Activated naive CD4-positive, alpha-beta T cell treated with Interleukin-2 at 50 U/mL for 16 hours (primary cell): Measurements from ENCODE around the gene TOMM34.

Source experiments
- DNase-seq: peaks from one replicate; pipeline ENCODE4 v3.0.0-alpha.2; 2020

The TOMM34 gene, protein sequence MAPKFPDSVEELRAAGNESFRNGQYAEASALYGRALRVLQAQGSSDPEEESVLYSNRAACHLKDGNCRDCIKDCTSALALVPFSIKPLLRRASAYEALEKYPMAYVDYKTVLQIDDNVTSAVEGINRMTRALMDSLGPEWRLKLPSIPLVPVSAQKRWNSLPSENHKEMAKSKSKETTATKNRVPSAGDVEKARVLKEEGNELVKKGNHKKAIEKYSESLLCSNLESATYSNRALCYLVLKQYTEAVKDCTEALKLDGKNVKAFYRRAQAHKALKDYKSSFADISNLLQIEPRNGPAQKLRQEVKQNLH

GRCh38 chr20:44960103-44960852, at the start of gene TOMM34:
Gene TOMM34 (minus strand): TSS chr20:44960397. CDS start chr20:44960333, 64 bp downstream.
- DNase-seq: peak; percentile 97

GRCh38 chr20:45008521-45009049, 48.4 kb upstream of the TOMM34 start:
- DNase-seq: no peak

DNA sequence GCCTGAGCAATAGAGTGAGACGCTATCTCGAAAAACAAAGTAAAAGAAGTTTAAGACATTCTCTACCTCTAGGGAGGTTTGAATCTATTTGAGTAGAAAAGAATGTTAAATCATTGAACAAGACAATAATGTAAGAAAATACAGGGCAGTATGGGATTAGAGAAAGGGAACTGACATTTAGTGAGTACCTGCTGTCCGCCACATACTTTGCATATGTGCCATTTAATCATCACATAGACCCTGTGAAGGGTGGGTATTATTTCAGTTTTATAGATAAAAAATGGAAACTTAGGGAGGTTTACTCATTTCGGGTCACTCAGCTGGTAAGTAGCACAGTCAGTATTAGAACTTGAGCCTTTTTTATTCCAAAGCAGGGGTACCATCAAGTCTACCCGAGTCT, 37.5 kb upstream of the TOMM34 start:
- DNase-seq: no peak

DNA sequence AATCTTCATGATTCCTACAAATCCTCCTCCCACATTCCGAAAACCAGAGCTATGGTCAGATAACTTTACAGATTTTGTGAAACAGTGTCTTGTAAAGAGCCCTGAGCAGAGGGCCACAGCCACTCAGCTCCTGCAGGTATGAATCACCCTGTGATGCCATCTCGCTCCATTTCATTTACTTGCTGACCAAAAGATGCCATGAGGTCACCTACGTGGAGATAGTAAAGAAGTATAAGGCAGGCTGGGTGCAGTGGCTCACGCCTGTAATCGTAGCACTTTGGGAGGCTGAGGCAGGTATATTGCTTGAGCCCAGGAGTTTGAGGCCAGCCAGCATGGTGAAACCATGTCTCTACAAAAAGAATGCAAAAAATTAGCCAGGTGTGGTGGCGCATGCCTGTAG, 37.0 kb upstream of the TOMM34 start:
- DNase-seq: no peak

- DNase-seq: no peak
These were observed 33.1 kb upstream of the TOMM34 start for GRCh38 chr20:44993343-44993742.

- no peak for DNase-seq
These were observed 30.8 kb upstream of the TOMM34 start for GRCh38 chr20:44990957-44991356.

DNA sequence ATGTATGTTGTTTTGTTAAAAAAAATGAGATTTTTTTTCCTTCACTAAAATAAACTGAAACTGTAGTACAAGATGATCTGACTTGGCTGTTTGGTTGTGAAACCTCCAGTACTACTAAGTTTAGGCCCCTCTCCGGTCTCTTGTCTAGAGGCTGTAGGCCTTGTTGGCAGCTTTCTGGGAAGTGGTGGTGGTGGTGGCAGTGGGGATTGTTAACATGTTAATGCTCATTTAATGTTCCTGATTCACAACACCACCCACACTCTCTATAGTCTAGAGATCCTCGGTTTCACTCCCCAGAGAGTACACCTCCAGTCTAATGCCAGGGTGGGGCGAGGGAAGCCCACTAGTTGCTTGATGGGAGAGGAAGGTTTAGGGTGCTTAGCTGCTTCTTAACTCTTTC, 30.2 kb upstream of the TOMM34 start:
- DNase-seq: peak; percentile 63

DNA sequence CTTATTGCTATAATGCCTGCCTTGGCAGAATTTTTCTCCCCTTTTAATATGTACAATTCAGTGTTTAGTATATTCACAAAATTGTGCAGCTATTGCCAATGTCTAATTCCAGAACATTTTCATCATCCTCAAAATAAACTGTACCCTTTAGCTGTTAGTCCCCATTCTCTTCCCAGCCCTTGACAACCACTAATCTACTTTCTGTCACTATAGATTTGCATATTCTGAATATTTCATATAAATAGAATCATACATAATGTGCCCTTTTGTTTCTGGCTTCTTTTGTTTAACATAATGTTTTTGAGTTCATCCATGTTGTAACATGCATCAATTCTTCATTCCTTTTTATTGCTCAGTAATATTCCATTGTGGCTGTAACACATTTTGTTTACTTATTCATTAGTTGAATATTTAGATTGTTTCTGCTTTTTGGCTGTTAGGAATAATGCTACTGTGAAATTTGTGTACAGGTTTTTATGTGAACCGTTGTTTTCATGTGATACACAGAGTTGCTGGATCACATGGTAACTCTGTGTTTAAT, 28.5 kb upstream of the TOMM34 start:
- DNase-seq: no peak

- no peak for DNase-seq
These were observed 23.0 kb upstream of the TOMM34 start for GRCh38 chr20:44983093-44983674.

DNA sequence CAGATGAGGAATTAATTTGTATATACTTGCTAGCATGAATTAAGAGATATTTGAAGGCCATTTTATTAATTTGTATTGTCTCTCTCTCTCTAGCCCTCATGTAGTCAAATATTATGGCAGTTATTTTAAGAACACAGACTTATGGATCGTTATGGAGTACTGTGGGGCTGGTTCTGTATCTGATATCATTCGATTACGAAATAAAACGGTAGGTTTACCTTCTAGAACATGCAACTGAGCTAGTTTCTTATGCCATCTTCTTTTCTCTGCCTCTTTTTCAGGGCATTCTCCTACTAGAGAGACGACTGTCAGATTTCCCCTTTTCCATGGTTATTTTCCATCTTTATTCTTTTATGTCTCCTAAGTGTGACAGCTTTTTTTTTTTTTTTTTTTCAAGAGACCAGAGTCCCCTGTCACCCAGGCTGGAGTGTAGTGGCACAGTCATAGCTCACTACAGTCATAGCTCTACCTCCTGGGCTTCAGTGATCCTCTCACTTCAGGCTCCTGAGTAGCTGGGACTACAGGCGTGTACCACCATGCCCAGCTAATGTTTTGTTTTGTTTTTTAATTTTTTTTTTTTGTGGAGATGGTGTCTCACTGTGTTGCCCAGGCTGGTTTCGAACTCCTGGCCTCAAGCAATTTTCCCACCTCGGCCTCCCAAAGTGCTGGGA, 21.7 kb upstream of the TOMM34 start:
- no peak for DNase-seq

DNA sequence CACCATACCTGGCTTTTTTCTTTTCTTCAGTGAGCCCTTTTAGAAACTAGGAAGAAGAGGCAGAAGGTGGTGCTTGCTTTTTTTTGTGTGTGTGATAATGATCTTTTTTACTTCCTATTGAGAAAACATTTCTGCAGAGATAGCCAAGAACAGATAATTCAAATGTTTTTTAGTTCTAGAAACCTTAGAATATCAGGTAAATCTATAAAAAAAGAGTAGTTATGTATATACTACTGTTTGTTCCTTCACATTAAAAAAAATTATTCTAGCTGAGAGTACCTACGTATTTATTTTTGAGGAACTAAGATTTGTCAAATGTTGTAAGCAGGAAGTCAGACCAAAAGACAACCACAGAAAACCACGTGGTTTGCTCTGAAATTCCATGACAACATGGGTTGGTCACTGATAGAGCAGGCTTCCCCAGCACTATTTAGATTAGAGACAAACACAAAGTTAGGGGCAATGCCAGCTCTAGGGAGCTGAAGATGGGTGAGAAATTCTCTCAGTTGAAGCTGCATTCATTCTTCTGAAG, 19.0 kb upstream of the TOMM34 start:
- peak; percentile 60 for DNase-seq

- DNase-seq: no peak
These were observed 16.5 kb upstream of the TOMM34 start for GRCh38 chr20:44976698-44977097.

DNA sequence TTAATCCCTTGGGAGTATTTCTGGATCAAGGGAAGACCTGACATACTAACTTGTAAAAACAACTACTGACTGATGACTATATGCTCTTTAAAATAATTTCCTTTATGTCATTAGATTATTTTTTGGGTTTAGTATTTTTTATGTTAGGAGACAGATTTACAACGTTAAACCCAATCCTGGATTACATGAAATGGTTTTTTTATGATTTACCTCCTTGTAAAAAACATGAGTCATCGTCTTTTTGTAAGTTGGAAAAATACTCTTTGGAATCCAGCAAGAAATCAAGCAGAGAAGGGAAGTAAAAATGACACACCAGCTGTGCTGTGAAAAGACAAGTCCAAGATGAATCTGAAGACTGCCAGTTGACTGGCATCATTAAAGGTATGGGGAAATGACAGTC, 12.9 kb upstream of the TOMM34 start:
- DNase-seq: no peak

GRCh38 chr20:44970243-44970757, 10.1 kb upstream of the TOMM34 start:
- DNase-seq: no peak

GRCh38 chr20:44969300-44969894, 9.2 kb upstream of the TOMM34 start:
- peak; percentile 40 for DNase-seq

- DNase-seq: peak; percentile 23
These were observed 7.1 kb upstream of the TOMM34 start for GRCh38 chr20:44967207-44967807.

DNA sequence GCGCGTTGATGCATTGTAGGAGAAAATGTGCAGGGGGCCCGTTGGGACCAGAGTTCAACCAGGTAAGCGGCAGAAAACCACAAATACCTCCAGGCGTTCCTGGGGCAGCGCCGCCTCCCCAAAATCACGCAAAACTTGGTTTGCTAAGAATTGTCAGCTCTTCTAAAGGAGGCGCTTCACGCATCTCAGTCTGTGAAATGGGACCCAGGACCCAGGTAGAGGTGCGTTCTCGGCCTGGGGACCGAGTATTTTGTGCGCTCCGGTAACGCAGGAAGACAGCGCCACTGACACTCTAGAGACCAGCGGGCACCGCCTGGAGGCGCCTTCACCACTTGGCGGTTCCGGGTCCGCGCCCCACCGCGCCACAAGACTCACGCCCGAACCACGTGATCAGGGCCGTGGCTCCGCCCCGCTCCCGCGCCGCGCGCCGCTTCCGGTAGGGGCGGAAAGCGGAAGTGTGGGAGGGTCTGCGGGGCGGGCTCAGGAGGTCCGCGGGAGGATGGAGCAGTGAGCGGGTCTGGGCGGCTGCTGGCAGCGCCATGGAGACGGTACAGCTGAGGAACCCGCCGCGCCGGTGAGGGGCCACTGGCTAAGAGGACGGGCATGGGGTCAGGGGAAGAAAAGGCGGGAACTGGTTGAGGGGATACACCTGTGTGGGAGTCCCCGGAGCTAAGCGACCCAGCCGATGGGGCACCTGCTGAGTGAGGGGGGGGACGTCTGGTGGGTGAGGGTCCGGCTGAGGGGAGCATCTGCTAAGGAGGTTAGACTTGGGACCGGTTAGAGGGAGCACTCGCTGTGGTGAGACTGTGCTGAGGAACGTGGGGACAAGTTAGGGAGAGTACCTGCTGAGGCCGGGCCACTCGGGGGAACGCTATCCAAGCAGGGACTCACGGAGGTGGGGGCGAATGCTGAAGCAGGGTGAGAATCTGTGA, 6.1 kb upstream of the TOMM34 start, which contains the start of gene STK4:
STK4 (plus strand) TSS at position 483 of the 932 bp plus-strand sequence; CDS start at position 540, 57 bp downstream.
- peak; percentile 95 for DNase-seq

- DNase-seq: no peak
These were observed 5.4 kb upstream of the TOMM34 start for GRCh38 chr20:44965651-44966029.

- no peak for DNase-seq
These were observed 3.4 kb upstream of the TOMM34 start for GRCh38 chr20:44963325-44964215.
